ENCODE data around the gene NKD1.
A peak's percentile ranks its signal among the peaks of the same experiment; 100 is the strongest.

Gene NKD1

GRCh38 chr16:50674831-50675230 lies 126.6 kb downstream of the NKD1 start:
- no peak for TF ChIP-seq CTCF (IDR thresholded peaks at IDR 0.05; ENCODE audit: insufficient read depth, low read depth, low read length, missing control alignments)
- H3K4me3 ChIP-seq (ENCODE audit: low read length) = no peak overlapping the region
- no peak for DNase-seq (ENCODE audit: low read depth)

- TF ChIP-seq CTCF (IDR thresholded peaks at IDR 0.05; ENCODE audit: insufficient read depth, low read depth, low read length, missing control alignments) = no peak
- DNase-seq (ENCODE audit: low read depth) = peak; percentile 56
- no peak overlapping the region for H3K4me3 ChIP-seq (ENCODE audit: low read length)
Observed at GRCh38 chr16:50675686-50676610, 127.8 kb downstream of the NKD1 start.

- no peak for TF ChIP-seq CTCF (IDR thresholded peaks at IDR 0.05; ENCODE audit: insufficient read depth, low read depth, low read length, missing control alignments)
- H3K4me3 ChIP-seq (ENCODE audit: low read length) = no peak overlapping the region
- DNase-seq (ENCODE audit: low read depth) = no peak
Observed at GRCh38 chr16:50676684-50677225, 128.6 kb downstream of the NKD1 start.

- no peak overlapping the region for H3K4me3 ChIP-seq (ENCODE audit: low read length)
- peak; percentile 34 for TF ChIP-seq CTCF (IDR thresholded peaks at IDR 0.05; ENCODE audit: insufficient read depth, low read depth, low read length, missing control alignments)
- no peak for DNase-seq (ENCODE audit: low read depth)
Observed at GRCh38 chr16:50677351-50677750, 129.2 kb downstream of the NKD1 start.

- no peak for TF ChIP-seq CTCF (IDR thresholded peaks at IDR 0.05; ENCODE audit: insufficient read depth, low read depth, low read length, missing control alignments)
- DNase-seq (ENCODE audit: low read depth) = no peak
- no peak overlapping the region for H3K4me3 ChIP-seq (ENCODE audit: low read length)
Observed at GRCh38 chr16:50678531-50678930, 130.3 kb downstream of the NKD1 start.

- no peak for DNase-seq (ENCODE audit: low read depth)
- no peak overlapping the region for H3K4me3 ChIP-seq (ENCODE audit: low read length)
- no peak for TF ChIP-seq CTCF (IDR thresholded peaks at IDR 0.05; ENCODE audit: insufficient read depth, low read depth, low read length, missing control alignments)
Observed at GRCh38 chr16:50679266-50679665, 131.1 kb downstream of the NKD1 start.

Data from epithelial cell of esophagus (primary cell).